Endothelial cell of umbilical vein (primary cell): ENCODE data around the gene EIF2B2.

Source experiments
- EZH2 ChIP-seq: IDR thresholded peaks from 2 replicates; pipeline ENCODE4 v1.6.1; 2012; ENCODE audit warnings: borderline replicate concordance, low read depth, mild to moderate bottlenecking, moderate library complexity, low read length, inconsistent platforms; ENCODE audit not compliant: severe bottlenecking
- MAX ChIP-seq: IDR thresholded peaks from 2 replicates; pipeline ENCODE4 v1.6.1; 2011; ENCODE audit not compliant: insufficient read depth, insufficient read length
- MYC ChIP-seq: IDR thresholded peaks from one replicate; pipeline ENCODE4 v1.6.1; 2011; ENCODE audit warnings: mild to moderate bottlenecking, low read depth, low read length
- POLR2A ChIP-seq: IDR thresholded peaks from 2 replicates; pipeline ENCODE4 v1.6.1; 2012; ENCODE audit warnings: low read depth, mild to moderate bottlenecking, control low read depth, low read length
- POLR2AphosphoS5 ChIP-seq: IDR thresholded peaks from 2 replicates; pipeline ENCODE4 v1.6.1; 2012; ENCODE audit warnings: low read depth, mild to moderate bottlenecking, control low read depth, low read length, moderate library complexity; ENCODE audit not compliant: insufficient read depth
- TF ChIP-seq, protein P1 (sequence below), 2 donors: IDR thresholded peaks; 1 replicate in 1 of 2; 2 replicates in 1 of 2; pipeline ENCODE4 v1.5.1; 2011; ENCODE audit warnings: low read length in 2 of 2, mild to moderate bottlenecking in 2 of 2, moderate library complexity in 2 of 2, control low read depth in 1 of 2, inconsistent platforms in 1 of 2, low read depth in 1 of 2; ENCODE audit not compliant: insufficient read depth in 1 of 2; ENCODE audit errors: extremely low read depth in 1 of 2

DNA sequence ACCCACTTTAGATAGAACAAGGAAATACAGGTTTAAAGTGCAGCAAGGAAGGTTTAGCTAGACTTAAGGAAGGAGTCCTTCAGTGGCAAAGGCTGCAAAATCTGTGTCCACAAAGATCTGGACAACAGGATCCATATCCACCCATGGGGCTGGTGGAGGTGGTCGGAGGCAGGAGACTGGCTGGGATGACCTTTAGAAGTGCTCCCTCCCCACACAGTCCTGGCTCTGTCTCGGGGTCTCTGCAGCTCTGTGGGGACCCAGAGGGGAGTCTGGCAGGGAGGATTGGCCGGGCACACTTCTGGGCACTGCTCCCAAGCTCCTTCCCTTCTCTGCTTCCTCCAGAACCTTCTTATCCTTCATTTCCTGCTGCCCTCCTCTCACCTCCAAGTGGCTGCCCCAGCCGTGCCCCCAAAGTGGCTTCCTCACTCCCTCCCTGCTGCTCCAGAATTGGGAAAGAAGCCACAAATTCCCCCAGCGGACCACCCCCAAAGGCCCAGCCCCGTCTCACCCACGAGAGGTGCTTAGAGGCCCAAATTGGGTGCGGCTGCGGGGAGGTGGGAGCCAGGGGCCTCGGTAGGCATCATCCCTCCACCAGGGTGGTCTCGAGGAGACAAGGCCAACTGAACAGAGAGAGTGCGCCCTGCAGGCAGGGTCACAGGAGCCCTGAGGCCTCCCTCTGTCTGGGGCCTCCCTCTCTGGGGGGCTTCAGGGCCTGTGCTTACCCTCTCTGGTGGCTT lies 25.4 kb upstream of the EIF2B2 start:
- TF ChIP-seq, protein P1, sequence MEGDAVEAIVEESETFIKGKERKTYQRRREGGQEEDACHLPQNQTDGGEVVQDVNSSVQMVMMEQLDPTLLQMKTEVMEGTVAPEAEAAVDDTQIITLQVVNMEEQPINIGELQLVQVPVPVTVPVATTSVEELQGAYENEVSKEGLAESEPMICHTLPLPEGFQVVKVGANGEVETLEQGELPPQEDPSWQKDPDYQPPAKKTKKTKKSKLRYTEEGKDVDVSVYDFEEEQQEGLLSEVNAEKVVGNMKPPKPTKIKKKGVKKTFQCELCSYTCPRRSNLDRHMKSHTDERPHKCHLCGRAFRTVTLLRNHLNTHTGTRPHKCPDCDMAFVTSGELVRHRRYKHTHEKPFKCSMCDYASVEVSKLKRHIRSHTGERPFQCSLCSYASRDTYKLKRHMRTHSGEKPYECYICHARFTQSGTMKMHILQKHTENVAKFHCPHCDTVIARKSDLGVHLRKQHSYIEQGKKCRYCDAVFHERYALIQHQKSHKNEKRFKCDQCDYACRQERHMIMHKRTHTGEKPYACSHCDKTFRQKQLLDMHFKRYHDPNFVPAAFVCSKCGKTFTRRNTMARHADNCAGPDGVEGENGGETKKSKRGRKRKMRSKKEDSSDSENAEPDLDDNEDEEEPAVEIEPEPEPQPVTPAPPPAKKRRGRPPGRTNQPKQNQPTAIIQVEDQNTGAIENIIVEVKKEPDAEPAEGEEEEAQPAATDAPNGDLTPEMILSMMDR (IDR thresholded peaks at IDR 0.05; ENCODE audit: extremely low read depth in 1 of 2, insufficient read depth in 1 of 2, low read depth in 1 of 2, low read length in 2 of 2) = no peak
- TF ChIP-seq POLR2A = no peak
- no peak for TF ChIP-seq POLR2AphosphoS5
- TF ChIP-seq EZH2 = no peak
- no peak for TF ChIP-seq MYC
- TF ChIP-seq MAX = no peak
